ENCODE measurements around the gene CES2.
A peak's percentile ranks its signal among the peaks of the same experiment; 100 is the strongest.
"Not testable (repeated sequence)": the region's sequence is repeated elsewhere in the genome, so short reads cannot be mapped to it uniquely, and the experiment has no call there.

CES2 gene, protein sequence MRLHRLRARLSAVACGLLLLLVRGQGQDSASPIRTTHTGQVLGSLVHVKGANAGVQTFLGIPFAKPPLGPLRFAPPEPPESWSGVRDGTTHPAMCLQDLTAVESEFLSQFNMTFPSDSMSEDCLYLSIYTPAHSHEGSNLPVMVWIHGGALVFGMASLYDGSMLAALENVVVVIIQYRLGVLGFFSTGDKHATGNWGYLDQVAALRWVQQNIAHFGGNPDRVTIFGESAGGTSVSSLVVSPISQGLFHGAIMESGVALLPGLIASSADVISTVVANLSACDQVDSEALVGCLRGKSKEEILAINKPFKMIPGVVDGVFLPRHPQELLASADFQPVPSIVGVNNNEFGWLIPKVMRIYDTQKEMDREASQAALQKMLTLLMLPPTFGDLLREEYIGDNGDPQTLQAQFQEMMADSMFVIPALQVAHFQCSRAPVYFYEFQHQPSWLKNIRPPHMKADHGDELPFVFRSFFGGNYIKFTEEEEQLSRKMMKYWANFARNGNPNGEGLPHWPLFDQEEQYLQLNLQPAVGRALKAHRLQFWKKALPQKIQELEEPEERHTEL

DNA sequence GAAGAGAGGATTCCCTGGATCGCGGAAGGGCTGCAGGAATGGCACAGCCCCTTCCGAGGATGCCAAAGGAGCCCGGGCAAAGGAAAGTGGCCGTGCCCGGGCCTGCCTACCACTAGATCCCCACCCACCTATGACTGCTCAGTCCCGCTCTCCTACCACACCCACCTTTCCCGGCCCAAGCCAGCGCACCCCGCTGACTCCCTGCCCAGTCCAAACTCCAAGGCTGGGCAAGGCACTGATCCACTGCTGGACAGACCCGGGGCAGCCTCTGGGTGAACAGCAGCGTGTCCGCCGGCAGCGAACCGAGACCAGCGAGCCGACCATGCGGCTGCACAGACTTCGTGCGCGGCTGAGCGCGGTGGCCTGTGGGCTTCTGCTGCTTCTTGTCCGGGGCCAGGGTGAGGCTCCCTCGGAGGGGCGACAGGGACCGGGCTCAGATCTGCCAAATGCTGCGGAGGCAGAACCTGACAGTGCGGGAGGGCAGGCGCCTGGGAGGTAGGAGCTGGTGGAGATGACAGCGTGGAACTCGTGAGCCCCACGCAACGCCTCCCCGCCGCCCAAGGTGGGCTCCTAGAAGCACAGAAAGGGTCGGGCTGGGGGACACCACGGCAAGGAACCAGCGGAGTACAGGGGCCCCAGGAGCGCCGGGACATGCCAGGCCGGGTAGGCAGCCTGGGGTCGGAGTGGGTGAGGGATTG is at the start of gene CES2:
CES2 (plus strand) TSS at position 203 of the 698 bp plus-strand sequence; CDS start at position 323, 120 bp downstream.
- DNase-seq: no peak

DNA sequence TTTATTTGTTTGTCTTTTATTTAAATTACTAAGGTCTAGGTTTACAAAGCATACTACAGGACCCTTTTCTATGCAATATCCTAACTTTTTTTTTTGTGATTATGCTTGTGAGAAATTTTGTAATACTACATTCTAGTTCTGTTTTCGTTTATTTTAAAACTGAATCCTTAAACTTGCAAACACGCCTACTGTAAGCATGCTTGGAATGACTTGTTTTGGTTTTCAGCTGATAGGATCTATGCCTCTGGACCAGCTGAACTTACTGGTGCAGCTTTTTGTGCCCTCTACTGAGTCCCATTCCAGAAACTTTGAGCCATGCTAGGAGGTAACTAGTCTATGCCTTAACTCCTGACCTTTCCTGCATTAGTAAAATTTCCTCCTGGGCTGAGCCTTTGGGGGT is 49.0 kb upstream of the CES2 start:
- DNase-seq: no peak

DNA sequence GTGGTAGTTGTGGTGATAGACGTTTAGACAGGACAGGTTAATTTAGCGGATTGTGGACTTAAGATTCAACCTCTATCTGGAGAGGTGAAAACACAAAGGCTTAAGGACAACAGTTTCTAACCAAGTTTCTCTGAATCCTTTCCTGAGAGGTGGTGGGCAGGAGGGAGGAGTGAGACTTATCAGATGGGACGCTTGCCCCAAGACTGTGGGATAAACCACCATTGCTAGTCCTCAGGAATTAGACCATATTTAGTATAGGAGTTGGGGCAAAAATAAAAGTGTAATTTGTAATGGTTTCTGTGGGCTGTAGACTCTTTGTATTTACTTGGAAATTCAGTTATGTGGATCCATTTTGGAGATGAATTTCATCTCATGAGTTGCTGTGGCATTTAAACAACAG is 48.4 kb upstream of the CES2 start:
- peak; percentile 46 for DNase-seq

DNA sequence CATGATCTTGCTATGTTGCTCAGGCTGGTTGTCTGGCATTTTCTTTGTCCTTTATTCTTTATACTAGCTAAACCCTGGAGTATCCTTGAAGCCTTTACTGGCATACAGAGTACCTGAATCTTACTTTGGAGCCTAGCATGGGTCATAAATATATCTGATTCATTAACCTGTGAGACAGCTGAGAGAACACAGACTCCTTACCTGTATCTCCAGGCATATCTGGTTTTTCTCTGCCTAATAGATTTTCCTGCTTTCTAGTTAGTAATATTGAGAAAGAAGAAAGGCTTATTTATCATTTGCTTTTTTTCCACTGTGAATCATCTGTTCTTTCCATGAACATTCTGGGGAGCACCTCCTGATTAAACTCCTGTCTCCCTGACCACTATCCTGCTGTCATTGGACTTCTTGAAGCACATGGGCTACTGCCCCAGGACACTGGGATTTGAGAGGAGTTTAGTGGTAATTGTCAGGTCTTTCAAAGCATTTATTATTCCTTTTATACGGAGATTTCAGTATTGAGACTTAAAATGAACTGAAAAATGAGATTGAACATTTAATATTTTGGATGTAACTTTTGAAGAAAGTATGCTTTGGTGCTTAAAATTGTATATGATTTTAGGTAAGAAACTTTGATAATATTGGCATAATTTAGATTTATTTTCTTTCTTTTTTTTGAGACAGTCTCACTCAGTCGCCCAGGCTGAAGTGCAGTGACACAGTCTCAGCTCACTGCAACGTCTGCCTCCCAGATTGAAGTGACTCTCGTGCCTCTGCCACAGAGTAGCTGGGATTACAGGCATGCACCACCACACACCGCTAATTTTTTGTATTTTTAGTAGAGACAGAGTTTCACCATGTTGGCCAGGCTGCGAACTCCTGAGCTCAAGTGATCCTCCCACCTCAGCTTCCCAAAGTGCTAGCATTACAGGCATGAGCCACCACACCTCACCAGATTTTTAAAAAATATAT is 46.4 kb upstream of the CES2 start:
- DNase-seq: no peak

DNA sequence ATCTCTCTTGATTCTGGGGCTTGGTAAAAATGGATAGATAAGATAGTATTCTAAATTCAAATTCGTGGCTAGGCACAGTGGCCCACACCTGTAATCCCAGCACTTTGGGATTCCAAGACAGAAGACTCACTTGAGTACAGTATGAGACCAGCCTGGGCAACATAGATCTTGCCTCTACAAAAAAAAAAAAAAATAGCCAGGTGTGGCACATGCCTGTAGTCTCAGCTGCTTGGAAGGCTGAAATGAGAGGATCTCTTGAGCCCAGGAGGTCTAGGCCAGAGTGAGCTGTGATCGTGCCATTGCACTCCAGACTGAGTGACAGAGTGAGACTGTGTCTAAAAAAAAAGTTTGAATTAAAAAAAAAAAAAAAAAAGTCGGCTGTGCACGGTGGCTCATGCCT is 45.7 kb upstream of the CES2 start:
- no peak for DNase-seq

DNA sequence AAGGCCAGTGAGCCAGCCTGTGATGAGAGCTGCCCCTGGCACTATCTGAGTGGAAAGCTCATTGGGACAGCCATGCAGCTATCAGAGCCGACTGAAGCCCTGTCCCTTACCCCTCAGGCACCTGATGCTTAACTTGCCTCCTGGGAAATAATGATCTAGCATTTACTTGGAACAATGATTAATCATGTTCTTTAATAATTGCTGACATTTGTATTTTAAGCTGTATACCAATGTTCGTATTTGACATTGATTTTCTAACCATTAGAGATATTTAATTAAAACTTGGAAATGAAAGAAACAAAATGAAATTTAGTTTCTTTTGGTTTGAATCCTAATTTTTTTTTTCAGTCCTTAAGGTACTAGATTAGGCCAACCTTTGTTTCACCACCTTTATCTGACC is 44.5 kb upstream of the CES2 start:
- no peak for DNase-seq

DNA sequence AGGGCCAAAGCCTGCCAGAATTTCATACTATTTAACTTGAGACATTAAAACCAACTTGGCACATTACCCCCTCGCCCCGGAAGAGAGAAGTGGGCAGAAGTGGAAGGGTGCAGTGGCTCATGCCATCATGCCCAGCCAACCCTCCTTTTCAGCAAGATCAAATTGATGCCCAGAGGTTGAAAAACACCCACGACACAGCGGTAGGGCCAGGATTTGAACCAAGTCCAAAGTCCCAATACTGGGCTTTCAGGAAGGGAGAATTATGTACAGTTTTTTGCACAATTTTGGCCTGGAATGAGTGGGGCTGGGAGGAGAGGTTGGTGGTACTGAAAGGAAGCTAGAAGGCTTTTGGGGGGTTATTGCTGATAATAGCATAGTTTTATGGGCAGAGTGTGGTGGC is 44.0 kb upstream of the CES2 start:
- DNase-seq: no peak

DNA sequence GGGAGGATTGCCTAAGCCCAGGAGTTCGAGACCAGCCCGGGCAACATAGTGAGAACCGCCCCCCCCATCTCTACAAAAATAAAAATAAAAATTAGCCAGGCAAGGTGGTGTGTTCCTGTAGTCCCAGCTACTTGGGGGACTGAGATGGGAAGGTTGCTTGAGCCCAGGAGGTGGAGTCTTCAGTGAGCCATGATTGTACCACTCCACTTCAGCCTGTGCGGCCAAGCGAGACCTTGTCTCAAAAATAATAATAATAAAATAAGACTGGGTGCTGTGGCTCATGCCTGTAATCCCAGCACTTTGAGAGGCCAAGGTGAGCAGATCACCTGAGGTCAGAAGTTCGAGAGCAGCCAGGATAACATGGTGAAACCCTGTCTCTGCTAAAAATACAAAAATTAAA is 43.5 kb upstream of the CES2 start:
- no peak for DNase-seq

DNA sequence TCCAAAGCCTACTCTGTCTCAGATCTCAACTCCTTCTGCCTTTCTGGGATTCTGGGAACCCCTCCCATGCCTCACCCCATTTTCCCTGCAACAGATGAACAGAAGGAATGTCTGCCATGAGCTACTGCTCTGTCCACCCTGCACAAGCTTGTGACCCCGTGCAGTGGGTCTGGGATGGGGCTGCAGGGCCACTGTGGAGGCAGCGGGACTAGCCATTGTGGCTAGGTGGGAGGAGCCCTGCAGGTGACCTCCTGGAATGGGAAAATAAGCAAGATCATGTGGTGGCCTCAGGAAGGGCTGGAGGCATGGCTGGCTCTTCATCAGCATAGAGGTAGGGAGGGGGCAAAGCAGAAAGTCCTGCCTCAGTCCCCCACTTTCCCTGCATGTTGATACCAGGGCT is 41.3 kb upstream of the CES2 start:
- DNase-seq: no peak

DNA sequence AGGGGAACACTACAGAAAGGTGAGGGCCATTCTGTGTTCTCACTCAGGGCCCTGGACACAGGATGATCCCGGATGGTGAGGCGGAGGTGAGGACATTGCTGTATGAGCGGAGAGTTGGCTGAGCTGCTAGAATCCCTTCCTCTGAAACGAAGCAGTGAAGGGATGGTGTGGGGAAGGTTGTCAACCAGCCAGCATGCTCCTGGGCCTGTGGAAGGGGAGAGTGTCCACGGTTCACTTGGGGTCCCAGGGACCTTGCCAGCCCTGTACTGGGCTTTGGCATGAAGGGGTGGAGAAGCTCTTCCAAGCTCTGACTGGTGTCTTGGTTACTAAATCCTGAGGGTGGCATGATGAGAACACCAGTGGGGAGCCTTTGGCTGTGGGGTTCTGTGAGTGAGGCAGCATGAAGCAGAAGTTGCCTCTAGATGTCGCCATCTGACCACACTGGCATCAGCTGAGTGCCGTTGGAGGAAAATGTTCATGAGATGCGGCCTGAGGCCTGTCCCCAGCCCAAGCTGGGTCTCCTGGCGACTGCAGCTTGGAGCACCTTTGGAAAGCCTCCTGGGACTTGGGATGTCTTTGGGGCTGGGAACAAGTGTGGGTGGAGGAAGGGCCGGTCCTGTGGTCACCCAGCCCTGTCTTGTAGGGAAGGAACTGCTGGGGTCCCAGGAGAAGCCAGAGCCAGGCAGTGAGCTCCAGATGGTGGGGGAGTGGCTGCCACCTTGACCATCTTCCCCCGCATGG is 40.2 kb upstream of the CES2 start:
- peak; percentile 87 for DNase-seq

DNA sequence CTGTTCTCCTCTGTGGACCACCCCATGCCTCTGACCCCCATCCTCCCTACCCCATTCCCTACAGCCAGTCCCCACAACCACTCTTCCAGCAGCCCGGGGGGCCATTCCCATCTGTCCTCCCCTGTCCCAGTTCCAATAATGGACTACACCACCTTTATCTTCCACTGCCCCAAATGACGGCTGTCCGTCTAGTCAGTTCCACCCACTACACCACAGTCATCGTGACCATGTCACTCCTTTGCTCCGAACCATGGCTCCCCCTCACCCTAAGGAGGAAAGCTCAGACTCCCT is 39.7 kb upstream of the CES2 start:
- no peak for DNase-seq

DNA sequence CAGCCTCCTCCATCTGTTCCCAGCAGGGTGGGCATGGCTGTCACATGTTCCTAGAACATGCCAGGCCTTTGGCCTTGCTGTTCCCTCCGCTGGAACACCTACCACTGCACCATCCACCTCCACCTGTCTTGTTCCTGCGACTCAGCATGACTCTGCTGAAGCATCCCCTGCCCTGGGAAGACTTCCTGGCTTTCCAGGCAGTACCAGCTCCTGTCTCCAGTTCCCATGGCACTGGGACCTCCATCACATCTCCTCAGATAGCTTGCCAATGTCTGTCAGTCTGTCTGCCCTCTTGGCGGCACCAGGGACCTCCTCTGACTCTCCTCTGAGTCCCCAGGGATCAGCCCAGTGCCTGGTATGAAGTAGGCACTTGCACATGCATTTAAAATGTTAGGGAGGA is 39.3 kb upstream of the CES2 start:
- DNase-seq: no peak

DNA sequence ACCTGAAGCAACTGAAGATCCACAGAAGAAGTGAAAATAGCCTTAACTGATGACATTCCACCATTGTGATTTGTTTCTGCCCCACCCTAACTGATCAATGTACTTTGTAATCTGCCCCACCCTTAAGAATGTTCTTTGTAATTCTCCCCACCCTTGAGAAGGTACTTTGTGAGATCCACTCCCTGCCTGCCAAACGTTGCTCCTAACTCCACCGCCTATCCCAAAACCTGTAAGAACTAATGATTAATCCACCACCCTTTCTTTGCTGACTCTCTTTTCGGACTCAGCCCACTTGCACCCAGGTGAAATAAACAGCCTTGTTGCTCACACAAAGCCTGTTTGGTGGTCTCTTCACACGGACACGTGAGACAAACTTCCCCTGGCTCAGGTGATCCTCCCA is 38.6 kb upstream of the CES2 start:
- not testable (repeated sequence) for DNase-seq

DNA sequence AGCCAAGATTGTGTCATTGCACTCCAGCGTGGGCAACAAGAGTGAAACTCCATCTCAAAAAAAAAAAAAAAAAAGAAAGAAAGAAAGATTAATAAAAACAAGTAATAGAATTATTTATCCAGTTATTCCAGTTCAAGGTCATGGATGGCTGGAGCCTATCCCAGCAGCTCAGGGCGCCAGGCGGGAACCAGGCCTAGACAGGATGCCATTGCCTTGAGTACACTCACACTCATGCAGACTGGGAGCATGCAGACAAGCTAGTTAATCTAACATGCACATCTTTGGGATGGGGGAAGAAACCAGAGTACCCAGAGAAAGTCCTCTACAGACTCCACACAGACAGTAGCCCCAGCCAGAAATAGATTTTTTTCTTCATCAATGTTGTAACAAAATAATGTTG is 37.1 kb upstream of the CES2 start:
- no peak for DNase-seq

DNA sequence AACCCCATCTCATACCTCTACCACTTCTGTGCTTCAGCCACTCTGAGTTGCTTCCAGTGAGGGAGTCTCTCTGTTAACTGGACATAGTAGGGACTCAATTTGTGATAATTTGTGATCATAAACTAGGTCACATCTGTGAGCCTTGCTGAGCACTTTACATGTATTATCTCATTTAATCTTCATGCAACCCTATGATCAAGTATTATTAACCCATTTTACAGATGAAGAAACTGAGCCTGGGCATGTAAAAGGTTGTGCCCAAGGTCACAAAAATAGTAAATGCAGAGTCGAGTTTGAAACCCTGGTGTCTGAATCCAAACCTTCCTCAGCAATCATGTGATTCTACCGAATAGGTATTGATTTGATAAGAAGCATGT is 36.4 kb upstream of the CES2 start:
- no peak for DNase-seq

DNA sequence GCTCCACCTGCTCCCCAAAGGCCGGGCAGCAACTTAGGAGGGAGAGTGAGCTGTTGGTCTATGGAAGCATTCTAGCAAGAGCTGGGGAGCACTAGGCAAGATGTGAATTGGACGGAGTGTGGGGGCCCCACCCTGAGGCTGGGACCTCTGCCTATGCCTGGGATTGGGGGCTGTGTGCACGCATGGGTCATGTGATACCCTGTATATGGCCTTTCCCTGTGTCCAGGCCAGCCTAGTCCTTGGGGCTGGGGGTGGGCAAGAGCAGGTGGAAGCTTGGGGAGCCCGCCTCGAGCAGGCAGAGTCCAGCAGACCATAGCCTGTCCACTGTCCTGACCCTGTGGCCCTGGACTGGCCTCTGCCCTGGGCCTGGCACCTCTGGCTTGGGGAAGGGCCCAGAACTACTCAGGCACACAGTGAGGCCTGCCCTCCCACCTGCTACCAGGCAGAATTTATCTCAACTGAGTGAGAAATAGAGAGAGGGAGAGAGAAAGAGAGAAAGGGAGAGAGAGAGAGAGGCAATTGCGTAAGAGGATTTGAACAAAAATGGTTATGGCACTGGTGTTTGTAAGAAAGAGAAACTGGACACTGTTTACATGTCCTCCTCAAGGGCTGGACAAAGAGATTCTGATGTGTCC is 35.9 kb upstream of the CES2 start:
- peak; percentile 36 for DNase-seq

DNA sequence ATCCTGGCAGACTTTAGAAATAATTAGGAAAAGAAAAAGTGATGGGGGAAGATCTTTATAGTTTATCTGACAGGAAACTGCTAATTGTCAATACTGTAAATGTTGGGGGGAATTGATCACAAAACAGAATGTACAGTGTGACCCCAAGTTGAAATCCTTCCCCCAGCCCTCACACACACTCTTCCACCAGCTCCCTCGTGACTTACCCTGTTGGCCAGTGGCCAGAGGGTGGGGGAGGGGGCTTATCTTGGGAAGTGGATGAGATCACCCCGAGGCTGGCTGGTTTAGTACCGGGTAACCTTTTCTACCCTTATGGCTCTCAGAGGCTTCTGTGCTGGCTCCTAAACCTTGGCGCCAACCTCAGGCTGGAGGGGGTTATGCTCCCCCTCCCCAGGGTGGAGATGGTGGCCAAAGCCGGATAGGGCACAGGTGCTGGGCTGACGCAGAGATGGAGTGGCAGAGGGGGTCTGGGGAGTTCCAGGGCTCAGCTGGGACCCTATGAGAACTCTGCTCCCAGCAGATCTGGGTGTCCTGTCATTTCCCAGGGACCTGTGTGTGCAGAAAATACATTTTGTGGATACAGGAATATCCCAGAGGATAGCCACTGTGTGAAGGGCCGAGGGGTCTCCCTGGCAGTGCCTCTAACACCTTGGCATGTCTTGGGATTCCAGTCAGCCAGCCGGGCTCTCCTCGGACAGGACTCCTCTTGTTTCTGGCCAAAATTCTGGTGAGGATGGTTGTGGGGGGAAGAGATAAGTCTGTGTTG is 35.2 kb upstream of the CES2 start:
- peak; percentile 89 for DNase-seq

DNA sequence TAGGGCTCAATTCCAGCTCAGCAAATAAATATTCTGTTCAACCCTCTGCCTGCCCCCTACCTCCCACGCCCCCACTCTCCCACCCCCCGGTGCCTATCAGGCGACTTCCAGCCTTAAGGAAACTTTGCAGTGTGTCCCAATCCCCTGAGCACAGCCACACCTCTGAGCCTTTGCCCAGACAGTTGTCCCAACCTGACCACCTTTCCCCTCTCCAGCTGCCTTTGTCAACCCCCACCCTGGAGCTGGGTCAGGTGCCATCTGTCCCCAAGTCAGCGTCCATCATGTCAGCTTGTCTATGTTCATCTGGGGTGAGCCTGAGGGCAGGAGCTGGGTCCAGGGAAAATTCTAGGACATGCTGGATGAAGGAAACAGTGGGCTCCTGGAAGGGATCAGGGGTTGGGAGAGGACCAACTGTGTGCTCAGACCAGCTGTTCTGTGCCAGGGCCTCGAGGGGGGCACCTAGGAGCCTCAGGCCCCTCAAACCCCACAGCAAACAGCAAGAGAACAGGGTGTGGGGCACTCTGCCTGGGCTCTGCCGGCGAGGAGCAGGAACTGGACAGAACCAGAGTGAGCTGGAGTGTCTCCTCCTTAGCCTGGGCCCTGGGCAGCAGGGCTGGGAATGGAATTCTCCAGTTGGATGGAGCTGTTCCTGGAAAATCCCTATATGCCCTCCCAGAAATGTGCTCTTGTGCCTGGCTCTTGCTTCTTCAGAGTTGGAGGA is 34.4 kb upstream of the CES2 start:
- no peak for DNase-seq

DNA sequence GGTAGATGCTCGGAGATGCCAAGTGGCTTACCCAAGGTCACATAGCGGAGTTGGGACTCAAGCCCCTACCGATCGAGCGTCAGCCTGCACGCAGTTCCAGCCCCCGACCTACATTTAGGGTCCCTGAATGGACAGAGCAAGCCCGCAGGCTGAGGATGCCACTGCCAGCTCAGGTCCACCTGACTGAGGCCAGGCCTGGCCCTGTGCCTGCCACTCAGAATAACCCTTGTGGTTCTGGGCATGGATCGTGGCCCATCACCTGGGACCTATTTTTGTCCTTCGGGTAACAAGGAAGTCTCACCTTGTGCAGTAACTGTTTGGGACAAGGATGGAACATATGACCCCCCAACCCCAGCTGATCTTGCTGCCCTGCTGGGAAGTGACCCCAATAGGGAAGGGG is 33.7 kb upstream of the CES2 start:
- DNase-seq: no peak
